ENCODE data around the gene RNF183.
"Not testable (repeated sequence)": the region's sequence is repeated elsewhere in the genome, so short reads cannot be mapped to it uniquely, and the experiment has no call there.

Gene RNF183

GRCh38 chr9:113316030-113316429, 12.9 kb upstream of the RNF183 start:
- no peak for DNase-seq (ENCODE audit: low read depth in 2 of 2)

- no peak for DNase-seq (ENCODE audit: low read depth in 2 of 2)
These were observed 12.1 kb upstream of the RNF183 start for GRCh38 chr9:113315231-113315630.

GRCh38 chr9:113313261-113313660, 10.1 kb upstream of the RNF183 start:
- no peak for DNase-seq (ENCODE audit: low read depth in 2 of 2)

- DNase-seq (ENCODE audit: low read depth in 2 of 2), result no peak
These were observed 8.8 kb upstream of the RNF183 start for GRCh38 chr9:113311961-113312360.

- no peak for DNase-seq (ENCODE audit: low read depth in 2 of 2)
These were observed 7.4 kb upstream of the RNF183 start for GRCh38 chr9:113310538-113310937.

GRCh38 chr9:113309204-113309813, 6.1 kb upstream of the RNF183 start:
- peak in 1 of 2 donors; percentile 1 for DNase-seq (ENCODE audit: low read depth in 2 of 2)

- DNase-seq (ENCODE audit: low read depth in 2 of 2), result no peak
These were observed 4.3 kb upstream of the RNF183 start for GRCh38 chr9:113307396-113307975.

- no peak for DNase-seq (ENCODE audit: low read depth in 2 of 2)
These were observed 3.4 kb upstream of the RNF183 start for GRCh38 chr9:113306566-113306965.

- no peak for DNase-seq (ENCODE audit: low read depth in 2 of 2)
These were observed 1.6 kb downstream of the RNF183 start for GRCh38 chr9:113301548-113301947.

GRCh38 chr9:113299800-113300292, 3.3 kb downstream of the RNF183 start:
- no peak for DNase-seq (ENCODE audit: low read depth in 2 of 2)

- no peak for DNase-seq (ENCODE audit: low read depth in 2 of 2)
These were observed 4.0 kb downstream of the RNF183 start for GRCh38 chr9:113298924-113299770.

GRCh38 chr9:113298311-113298710, 4.9 kb downstream of the RNF183 start:
- DNase-seq (ENCODE audit: low read depth in 2 of 2), result no peak

GRCh38 chr9:113296796-113297558, 6.2 kb downstream of the RNF183 start:
- no peak for DNase-seq (ENCODE audit: low read depth in 2 of 2)

- not testable (repeated sequence) for DNase-seq (ENCODE audit: low read depth in 2 of 2)
These were observed 6.9 kb downstream of the RNF183 start for GRCh38 chr9:113296247-113296646.

- DNase-seq (ENCODE audit: low read depth in 2 of 2), result no peak
These were observed 9.8 kb downstream of the RNF183 start for GRCh38 chr9:113293285-113293878.

- no peak for DNase-seq (ENCODE audit: low read depth in 2 of 2)
These were observed 13.0 kb downstream of the RNF183 start for GRCh38 chr9:113290052-113290607.

GRCh38 chr9:113289091-113289490, 14.1 kb downstream of the RNF183 start:
- no peak for DNase-seq (ENCODE audit: low read depth in 2 of 2)

- DNase-seq (ENCODE audit: low read depth in 2 of 2), result no peak
These were observed 21.8 kb downstream of the RNF183 start for GRCh38 chr9:113281356-113281755.

- DNase-seq (ENCODE audit: low read depth in 2 of 2), result no peak
These were observed 24.3 kb downstream of the RNF183 start for GRCh38 chr9:113278840-113279239.

- DNase-seq (ENCODE audit: low read depth in 2 of 2), result peak; percentile 95 to 96
These were observed 27.7 kb downstream of the RNF183 start, which contains the start of the genes CDC26 and PRPF4 for GRCh38 chr9:113275157-113276131. CDC26 (minus strand) TSS chr9:113275572; CDS start chr9:113272507, 3,065 bp downstream. PRPF4 (plus strand) TSS chr9:113275658; CDS start chr9:113275744, 86 bp downstream.

Data from stimulated activated CD8-positive, alpha-beta memory T cell treated with anti-CD3 and anti-CD28 coated beads, Interleukin-15, amount 100 ng/mL, for 48 hours (primary cell).